ENCODE results near the gene NES.

GRCh38 chr1:156665539-156665938, 11.7 kb downstream of the NES start:
- TF ChIP-seq, protein P1, sequence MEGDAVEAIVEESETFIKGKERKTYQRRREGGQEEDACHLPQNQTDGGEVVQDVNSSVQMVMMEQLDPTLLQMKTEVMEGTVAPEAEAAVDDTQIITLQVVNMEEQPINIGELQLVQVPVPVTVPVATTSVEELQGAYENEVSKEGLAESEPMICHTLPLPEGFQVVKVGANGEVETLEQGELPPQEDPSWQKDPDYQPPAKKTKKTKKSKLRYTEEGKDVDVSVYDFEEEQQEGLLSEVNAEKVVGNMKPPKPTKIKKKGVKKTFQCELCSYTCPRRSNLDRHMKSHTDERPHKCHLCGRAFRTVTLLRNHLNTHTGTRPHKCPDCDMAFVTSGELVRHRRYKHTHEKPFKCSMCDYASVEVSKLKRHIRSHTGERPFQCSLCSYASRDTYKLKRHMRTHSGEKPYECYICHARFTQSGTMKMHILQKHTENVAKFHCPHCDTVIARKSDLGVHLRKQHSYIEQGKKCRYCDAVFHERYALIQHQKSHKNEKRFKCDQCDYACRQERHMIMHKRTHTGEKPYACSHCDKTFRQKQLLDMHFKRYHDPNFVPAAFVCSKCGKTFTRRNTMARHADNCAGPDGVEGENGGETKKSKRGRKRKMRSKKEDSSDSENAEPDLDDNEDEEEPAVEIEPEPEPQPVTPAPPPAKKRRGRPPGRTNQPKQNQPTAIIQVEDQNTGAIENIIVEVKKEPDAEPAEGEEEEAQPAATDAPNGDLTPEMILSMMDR (IDR thresholded peaks at IDR 0.05), result no peak
- TF ChIP-seq POLR2A (IDR thresholded peaks at IDR 0.05), result no peak

Data from heart left ventricle (tissue), 13 donors.